GM21360 (cell line): ENCODE results near the gene CYBRD1.
A peak's percentile ranks its signal among the peaks of the same experiment; 100 is the strongest.
"Not testable (repeated sequence)": the region's sequence is repeated elsewhere in the genome, so short reads cannot be mapped to it uniquely, and the experiment has no call there.

ENCODE experiments used
- ATAC-seq: cut with Tn5 transposase; IDR thresholded peaks from one replicate; pipeline ENCODE4 v1.9.1; 2021; ENCODE audit warnings: mild to moderate bottlenecking, moderate library complexity; ENCODE audit not compliant: unreplicated experiment

Gene CYBRD1

GRCh38 chr2:171515672-171516298 lies 6.5 kb upstream of the CYBRD1 start:
- ATAC-seq = no peak

DNA sequence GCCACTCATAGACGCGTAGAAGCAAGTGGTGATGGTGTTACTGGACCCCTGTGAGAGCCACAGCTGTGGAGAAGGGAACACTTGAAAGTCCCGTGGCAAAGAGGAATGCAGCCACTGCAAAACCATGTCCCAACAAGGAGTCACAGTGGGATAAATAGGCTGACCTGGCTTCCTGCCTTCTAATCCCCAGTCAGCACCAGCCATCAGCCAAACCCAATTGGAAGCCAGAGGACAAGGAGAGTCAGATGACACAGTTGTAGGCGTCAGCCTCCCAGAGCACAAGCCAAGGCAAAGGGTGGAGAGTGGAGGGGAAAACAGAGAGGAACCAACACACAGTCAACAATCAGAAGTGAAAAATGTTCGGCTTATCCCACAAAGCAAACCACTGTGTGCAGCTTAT lies 5.5 kb upstream of the CYBRD1 start:
- ATAC-seq = no peak

DNA sequence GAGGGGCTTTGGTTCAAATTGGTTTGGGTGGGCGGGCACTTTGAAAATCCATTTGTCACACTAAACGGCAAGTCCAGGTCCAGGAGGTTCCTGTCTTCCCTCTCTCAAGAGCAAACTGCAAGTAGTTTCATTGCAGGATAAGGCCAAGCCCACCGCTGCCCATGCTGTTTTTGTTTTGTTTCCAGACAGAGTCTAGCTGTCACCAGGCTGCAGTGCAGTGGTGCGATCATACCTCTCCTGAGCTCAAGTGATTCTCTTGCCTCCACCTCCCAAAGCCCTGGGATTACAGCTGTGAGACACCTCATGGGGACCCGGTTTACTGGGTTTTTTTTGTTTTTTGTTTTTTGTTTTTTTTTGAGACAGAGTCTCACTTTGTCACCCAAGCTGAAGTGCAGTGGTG lies 1.8 kb upstream of the CYBRD1 start:
- ATAC-seq = no peak

DNA sequence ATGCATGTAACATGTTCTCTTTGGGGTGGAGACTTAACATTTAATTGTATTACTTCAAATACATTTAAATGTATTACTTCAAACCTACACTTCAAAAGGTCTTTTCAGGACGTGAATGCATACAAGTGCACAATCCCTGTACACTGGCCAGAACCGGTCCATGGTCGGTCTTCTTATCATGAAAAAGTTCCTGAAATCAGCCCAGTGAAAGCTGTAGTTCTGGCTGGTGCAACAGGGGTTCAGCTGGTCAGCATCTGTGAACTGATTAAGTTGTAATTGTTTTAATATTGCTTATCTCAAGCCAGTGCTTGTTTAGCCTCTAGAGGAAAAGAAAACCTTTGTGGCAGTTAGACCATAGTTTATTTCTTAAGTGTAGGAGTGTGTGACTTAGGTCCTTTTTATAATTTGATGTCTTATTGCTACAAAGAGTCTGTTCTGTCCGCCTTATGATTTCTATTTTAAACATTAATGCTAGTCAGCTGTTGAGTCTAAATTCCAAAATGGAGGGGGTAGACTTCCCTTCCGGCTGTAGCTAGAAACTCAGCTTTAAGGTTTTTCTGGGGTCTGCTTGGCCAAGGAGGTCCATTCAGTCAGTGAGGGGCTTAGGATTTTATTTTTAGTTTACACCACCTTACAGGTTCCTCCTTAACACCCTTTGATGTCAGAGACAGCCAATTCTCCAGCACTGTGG lies 768 bp upstream of the CYBRD1 start:
- no peak for ATAC-seq

DNA sequence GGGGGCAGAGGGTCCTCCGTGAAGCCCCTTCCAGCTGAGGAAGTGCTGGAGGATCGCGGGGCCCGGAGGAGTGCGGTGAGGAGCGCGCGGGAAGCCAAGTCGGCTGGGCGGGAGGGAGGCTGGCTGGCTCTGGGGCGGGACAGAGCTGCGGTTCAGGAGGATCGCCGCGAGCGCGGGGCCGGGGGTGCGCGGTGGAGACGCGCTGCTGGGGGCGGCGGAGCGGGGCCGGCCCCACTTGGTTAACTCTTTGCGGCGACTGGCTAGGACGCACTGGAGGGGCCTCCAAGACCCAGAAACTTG lies 464 bp downstream of the CYBRD1 start:
- peak; percentile 27 for ATAC-seq

GRCh38 chr2:171523088-171524017 lies 1.1 kb downstream of the CYBRD1 start:
- ATAC-seq = no peak

- ATAC-seq = no peak
Measured at GRCh38 chr2:171524018-171524401, 1.7 kb downstream of the CYBRD1 start.

GRCh38 chr2:171529914-171530313 lies 7.6 kb downstream of the CYBRD1 start:
- ATAC-seq = no peak

- no peak for ATAC-seq
Measured at GRCh38 chr2:171530378-171530777, 8.1 kb downstream of the CYBRD1 start.

GRCh38 chr2:171530859-171531258 lies 8.6 kb downstream of the CYBRD1 start:
- not testable (repeated sequence) for ATAC-seq

DNA sequence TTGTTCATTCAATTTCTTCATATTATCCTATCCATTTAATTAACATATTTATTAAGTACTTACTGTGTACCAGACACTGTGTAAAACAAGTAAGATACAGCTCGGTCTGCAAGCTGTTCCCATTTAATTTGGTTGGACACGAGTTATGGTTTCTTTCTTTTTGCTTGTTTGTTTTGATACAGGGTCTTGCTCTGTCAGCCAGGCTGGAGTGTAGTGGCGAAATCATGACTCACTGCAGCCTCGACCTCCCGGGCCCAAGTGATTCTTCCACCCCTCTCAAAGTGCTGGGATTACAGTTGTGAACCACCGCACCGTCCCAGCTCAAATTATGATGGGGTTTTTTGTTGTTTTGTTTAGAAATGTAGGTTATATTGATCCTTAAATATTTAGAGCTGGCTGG lies 9.0 kb downstream of the CYBRD1 start:
- no peak for ATAC-seq

- no peak for ATAC-seq
Measured at GRCh38 chr2:171531836-171532450, 9.7 kb downstream of the CYBRD1 start.

DNA sequence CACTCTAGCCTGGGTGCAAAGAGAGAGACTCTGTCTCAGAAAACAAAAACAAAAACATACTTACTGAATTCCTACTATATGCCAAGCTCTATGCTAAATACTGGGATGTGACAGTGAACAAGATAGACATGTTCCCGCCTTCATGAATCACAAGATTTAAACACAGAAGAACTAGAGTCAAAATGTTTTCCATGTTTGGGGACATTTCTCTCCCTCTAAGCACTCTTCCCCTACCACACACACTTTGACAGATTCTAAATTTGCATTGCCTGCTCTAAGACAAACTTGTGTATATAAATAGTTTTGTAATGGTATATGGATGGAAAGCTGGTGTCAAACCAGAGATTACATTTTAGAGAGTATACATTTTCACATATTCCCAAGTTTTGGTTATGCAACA lies 11.1 kb downstream of the CYBRD1 start:
- no peak for ATAC-seq

- ATAC-seq = not testable (repeated sequence)
Measured at GRCh38 chr2:171535528-171535927, 13.3 kb downstream of the CYBRD1 start.

- ATAC-seq = no peak
Measured at GRCh38 chr2:171540437-171540836, 18.2 kb downstream of the CYBRD1 start.

- no peak for ATAC-seq
Measured at GRCh38 chr2:171541202-171541887, 19.1 kb downstream of the CYBRD1 start.

DNA sequence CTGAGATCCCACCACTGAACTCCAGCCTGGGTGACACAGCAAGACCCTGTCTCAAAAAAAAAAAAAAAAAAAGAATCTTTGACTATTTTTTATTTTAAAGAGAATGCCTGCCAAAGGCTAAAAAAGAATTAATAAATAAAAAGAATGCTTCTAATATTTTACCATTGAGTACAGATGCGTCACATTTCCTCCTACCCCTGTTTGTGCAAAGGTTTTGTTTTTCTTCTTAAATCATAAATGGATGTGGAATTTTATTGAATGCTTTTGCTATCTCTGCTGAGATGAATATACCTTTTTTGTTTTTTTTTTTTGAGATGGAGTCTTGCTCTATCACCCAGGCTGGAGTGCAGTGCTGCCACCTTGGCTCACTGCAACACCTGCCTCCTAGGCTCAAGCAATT lies 22.8 kb downstream of the CYBRD1 start:
- no peak for ATAC-seq

GRCh38 chr2:171547256-171547655 lies 25.0 kb downstream of the CYBRD1 start:
- no peak for ATAC-seq

- ATAC-seq = no peak
Measured at GRCh38 chr2:171547720-171548119, 25.4 kb downstream of the CYBRD1 start.

DNA sequence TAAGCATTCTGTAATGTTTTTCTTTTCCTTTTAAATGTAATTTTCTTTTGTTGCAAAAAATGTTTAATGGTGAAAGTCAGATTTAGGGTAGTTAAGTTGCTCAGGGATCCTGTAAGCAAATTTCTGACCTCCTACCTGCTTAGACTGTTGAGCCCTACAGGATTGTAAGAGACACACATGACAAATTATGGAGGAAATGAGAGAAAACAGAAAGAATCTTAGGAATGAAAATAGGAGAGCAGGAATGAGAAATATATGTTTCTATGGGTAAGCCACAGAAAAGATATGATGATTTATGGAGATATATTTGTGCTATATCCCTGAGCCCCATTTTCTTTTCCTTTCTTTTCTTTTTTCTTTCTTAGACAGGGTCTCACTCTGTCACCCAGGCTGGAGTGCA lies 28.3 kb downstream of the CYBRD1 start:
- ATAC-seq = no peak

DNA sequence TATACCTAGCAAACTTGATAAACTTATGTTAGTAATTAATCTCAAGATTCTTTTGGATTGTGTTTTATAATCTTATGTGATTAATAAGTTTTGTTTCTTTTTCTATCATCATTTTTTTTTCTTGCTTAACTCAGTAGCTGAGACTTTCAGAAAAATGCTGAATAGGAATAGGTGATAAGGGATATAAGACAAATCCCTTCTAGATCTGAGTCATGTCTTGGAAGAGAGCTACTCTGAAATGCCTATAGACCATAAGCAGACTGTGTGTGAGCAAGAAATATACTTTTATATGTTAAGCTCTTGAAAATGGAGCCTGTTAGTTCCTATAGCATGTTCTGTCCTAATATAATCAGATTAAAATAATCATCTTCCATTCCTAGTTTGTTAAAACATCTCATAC lies 29.6 kb downstream of the CYBRD1 start:
- ATAC-seq = no peak
